Nephron progenitor cell (in vitro differentiated cells): ENCODE measurements around the gene COL25A1.

ENCODE experiments used
- DNase-seq: peaks from one replicate; pipeline ENCODE4 v3.0.0; 2021
- H3K27ac Mint-ChIP-seq: 2 replicates; pipeline ENCODE4 v1.8.0; 2021; ENCODE audit warnings: mild to moderate bottlenecking, moderate library complexity, mixed read lengths
- H3K27me3 Mint-ChIP-seq: 2 replicates; pipeline ENCODE4 v1.8.0; 2021; ENCODE audit warnings: mild to moderate bottlenecking, low read depth, mixed read lengths; ENCODE audit not compliant: poor library complexity
- H3K36me3 Mint-ChIP-seq: 2 replicates; pipeline ENCODE4 v1.8.0; 2021; ENCODE audit warnings: low read depth, mixed read lengths
- H3K4me1 Mint-ChIP-seq: 2 replicates; pipeline ENCODE4 v1.8.0; 2021; ENCODE audit warnings: mixed read lengths
- H3K4me3 Mint-ChIP-seq: 2 replicates; pipeline ENCODE4 v1.8.0; 2021; ENCODE audit warnings: mild to moderate bottlenecking, moderate library complexity, mixed read lengths
- H3K9me3 Mint-ChIP-seq: 2 replicates; pipeline ENCODE4 v1.8.0; 2021; ENCODE audit warnings: mild to moderate bottlenecking, moderate library complexity, mixed read lengths
- TF ChIP-seq, protein P1 (sequence below): fragments of 200-600 bp; sonication (generic); IDR thresholded peaks from 2 replicates; pipeline ENCODE4 v1.5.0; 2021; ENCODE audit warnings: antibody characterized with exemption

The COL25A1 gene

DNA sequence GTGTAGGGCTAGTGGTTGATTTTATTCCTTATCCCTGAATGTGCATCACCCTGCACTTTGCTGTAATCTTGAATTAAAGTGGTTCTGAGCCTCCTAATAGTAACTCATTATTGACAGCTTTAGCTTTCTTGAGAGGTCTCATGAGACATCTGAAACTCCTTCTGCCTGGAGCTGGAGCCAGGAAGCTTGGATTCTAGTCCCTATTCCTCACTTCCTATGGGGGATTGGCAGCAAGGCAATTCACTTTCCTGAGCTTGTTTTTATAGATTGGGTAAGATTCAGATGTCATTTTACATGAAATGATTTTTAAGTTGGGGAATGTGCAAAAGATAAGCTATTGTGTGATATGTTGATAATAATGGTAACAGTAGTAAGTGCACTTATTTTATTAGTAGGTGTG is 522.5 kb downstream of the COL25A1 start:
- TF ChIP-seq, protein P1, sequence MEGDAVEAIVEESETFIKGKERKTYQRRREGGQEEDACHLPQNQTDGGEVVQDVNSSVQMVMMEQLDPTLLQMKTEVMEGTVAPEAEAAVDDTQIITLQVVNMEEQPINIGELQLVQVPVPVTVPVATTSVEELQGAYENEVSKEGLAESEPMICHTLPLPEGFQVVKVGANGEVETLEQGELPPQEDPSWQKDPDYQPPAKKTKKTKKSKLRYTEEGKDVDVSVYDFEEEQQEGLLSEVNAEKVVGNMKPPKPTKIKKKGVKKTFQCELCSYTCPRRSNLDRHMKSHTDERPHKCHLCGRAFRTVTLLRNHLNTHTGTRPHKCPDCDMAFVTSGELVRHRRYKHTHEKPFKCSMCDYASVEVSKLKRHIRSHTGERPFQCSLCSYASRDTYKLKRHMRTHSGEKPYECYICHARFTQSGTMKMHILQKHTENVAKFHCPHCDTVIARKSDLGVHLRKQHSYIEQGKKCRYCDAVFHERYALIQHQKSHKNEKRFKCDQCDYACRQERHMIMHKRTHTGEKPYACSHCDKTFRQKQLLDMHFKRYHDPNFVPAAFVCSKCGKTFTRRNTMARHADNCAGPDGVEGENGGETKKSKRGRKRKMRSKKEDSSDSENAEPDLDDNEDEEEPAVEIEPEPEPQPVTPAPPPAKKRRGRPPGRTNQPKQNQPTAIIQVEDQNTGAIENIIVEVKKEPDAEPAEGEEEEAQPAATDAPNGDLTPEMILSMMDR: no peak
- no peak overlapping the region for H3K4me3 Mint-ChIP-seq
- H3K36me3 Mint-ChIP-seq: no peaks in the 10 kb centered on the region
- peaks cover 9% of the 10 kb centered on the region for H3K27me3 Mint-ChIP-seq
- peaks cover 6% of the 10 kb centered on the region for H3K4me1 Mint-ChIP-seq
- H3K9me3 Mint-ChIP-seq: no peaks in the 10 kb centered on the region
- no peak overlapping the region for H3K27ac Mint-ChIP-seq
- no peak for DNase-seq

DNA sequence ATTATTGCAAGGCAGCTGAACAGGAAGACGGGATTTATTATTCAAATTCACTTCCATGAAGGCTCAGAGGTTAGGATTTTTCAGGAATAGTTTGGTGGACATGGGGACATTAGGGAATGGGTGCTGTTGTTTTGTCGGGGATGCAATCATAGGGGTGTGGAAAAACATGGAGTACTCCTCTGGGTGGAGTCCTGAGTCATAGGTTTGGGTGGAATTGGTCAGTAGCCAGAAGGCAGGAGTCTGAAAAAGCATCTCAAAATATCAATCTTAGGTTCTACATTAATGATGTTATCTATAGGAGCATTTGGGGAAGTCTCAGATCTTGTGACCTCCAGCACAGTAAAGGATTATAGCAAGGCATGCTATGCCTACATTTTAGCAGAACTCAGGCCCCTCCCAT is 525.1 kb downstream of the COL25A1 start:
- TF ChIP-seq, protein P1: no peak
- DNase-seq: no peak
- Mint-ChIP-seq H3K36me3 (no peaks in the 10 kb centered on the region), H3K27ac (no peak overlapping the region), H3K27me3 (peaks cover 13% of the 10 kb centered on the region), H3K9me3 (no peaks in the 10 kb centered on the region), H3K4me1 (peaks cover 6% of the 10 kb centered on the region), H3K4me3 (no peak overlapping the region)

DNA sequence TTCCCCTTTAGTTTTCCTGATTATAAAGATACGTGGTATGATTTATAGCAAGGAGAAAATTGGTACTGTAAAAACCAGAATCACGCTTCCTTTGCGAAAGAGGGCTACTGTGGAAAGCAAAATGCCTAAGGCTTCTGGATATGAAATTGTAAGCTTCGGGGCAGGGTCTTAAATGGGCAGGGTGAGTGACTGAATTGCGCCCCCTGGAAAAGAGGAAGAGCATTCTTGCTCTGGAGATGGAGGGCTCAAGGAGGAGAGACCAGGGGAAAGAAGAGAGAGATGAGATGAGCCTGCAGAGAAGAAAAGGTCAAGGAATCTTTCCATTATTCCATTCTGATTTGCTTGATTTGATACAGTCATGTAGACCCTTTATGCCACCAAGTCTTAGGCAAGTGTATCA is 526.5 kb downstream of the COL25A1 start:
- Mint-ChIP-seq H3K9me3 (no peaks in the 10 kb centered on the region), H3K4me3 (no peak overlapping the region), H3K27me3 (peaks cover 17% of the 10 kb centered on the region), H3K27ac (no peak overlapping the region), H3K4me1 (peaks cover 6% of the 10 kb centered on the region), H3K36me3 (no peaks in the 10 kb centered on the region)
- TF ChIP-seq, protein P1: no peak
- no peak for DNase-seq

DNA sequence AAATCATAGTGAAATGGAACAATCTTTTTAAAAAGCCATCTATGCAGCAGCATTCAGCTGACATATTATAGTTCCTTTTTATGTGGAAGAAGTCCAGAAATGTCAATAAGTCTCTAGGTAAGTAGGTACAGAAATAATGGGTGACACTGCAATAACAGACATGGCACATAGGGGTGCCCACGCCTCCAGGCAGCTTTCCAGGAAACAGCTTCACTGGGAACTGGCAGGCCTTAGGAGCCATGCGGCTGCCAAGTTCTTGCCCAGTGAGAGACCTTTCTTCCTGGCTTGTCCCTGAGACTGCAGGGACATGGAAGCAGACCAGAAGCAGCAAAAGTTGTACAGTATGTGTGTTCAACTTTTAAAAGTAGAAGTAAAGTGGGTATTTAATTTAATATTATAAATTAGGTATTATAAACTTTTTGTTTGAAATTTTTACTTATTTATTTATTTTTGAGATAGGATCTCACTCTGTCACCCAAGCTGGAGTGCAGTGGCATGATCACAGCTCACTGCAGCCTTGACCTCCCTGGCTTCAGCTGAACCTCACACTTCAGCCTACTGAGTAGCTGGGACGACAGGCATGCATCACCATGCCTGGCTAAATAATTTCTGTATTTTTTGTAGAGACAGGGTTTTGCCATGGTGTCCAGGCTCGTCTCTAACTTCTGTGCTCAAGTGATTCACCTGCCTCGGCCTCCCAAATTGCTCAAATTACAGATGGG is 527.5 kb downstream of the COL25A1 start:
- no peak overlapping the region for H3K4me3 Mint-ChIP-seq
- no peaks in the 10 kb centered on the region for H3K9me3 Mint-ChIP-seq
- TF ChIP-seq, protein P1: no peak
- peaks cover 2% of the 10 kb centered on the region for H3K4me1 Mint-ChIP-seq
- DNase-seq: no peak
- H3K36me3 Mint-ChIP-seq: no peaks in the 10 kb centered on the region
- H3K27ac Mint-ChIP-seq: no peak overlapping the region
- H3K27me3 Mint-ChIP-seq: peaks cover 23% of the 10 kb centered on the region

DNA sequence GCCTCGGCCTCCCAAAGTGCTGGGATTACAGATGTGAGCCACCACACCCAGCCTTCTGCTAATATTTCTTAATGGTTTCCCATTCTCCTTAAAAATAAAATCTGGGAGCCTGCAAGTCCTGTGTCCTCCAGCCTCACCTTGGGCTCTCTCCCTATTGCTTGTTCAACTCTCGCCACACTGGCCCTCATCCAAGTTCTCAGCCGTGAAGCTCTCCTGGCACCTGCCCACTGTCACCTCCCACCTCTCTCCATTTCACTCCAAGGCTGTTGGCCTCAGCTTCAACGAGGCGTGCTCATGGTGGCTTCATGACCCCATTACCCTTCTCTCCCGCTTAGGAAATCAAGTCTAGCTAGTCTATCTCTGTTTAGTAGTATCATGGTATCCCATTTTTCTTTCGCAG is 530.1 kb downstream of the COL25A1 start:
- H3K27ac Mint-ChIP-seq: no peak overlapping the region

More for the DNA sequence above, 530.1 kb downstream of the COL25A1 start:
- Mint-ChIP-seq H3K4me1 (no peaks in the 10 kb centered on the region), H3K36me3 (no peaks in the 10 kb centered on the region), H3K9me3 (no peaks in the 10 kb centered on the region), H3K4me3 (no peak overlapping the region), H3K27me3 (peaks cover 23% of the 10 kb centered on the region)
- DNase-seq: no peak
- TF ChIP-seq, protein P1: no peak
